Breast epithelium (tissue), 4 donors: Measurements from ENCODE around the gene CACNA2D2. TPM values are rescaled to one million over a fixed set of nuclear protein-coding genes. Genes with fewer than 3 reads are reported as not detected.

Experiments
- DNase-seq, 2 donors: peaks; one replicate each; pipeline ENCODE4 v3.0.0-alpha.2; 2019; ENCODE audit warnings: low spot score in 2 of 2
- H3K27ac ChIP-seq, 2 donors: fragments of 200-600 bp; sonication (generic) in 1 of 2; one replicate each; pipeline ENCODE4 v1.5.1; 2016 to 2019; ENCODE audit warnings: mild to moderate bottlenecking in 1 of 2
- H3K27me3 ChIP-seq, 2 donors: fragments of 200-600 bp; sonication (generic) in 1 of 2; one replicate each; pipeline versions ENCODE4 v1.5.1 to v1.6.0; 2017 to 2019; ENCODE audit warnings: control low read depth in 1 of 2, mild to moderate bottlenecking in 1 of 2
- H3K36me3 ChIP-seq: fragments of 200-600 bp; one replicate; pipeline ENCODE4 v1.5.1; 2019
- H3K4me1 ChIP-seq, 2 donors: fragments of 200-600 bp; sonication (generic); one replicate each; pipeline ENCODE4 v1.5.1; 2016 to 2019; ENCODE audit warnings: control low read depth in 1 of 2
- H3K4me3 ChIP-seq, 3 donors: fragments of 200-600 bp; sonication (generic); 1 replicate in 2 of 3; 2 replicates in 1 of 3; pipeline ENCODE4 v1.5.1; 2016 to 2019; ENCODE audit warnings: mild to moderate bottlenecking in 3 of 3, moderate library complexity in 2 of 3
- H3K9me3 ChIP-seq, 2 donors: fragments of 200-600 bp; sonication (generic) in 1 of 2; one replicate each; pipeline ENCODE4 v1.5.1; 2016 to 2019; ENCODE audit warnings: control low read depth in 1 of 2
- CTCF ChIP-seq, 3 donors: fragments of 450-650 bp; IDR thresholded peaks; one replicate each; pipeline ENCODE4 v1.5.1; 2016 to 2017; ENCODE audit warnings: antibody characterized with exemption in 3 of 3, mild to moderate bottlenecking in 3 of 3, moderate library complexity in 3 of 3
- POLR2A ChIP-seq: fragments of 450-650 bp; IDR thresholded peaks from one replicate; pipeline ENCODE4 v1.6.1; 2016; ENCODE audit warnings: antibody characterized with exemption, mild to moderate bottlenecking, moderate library complexity
- POLR2AphosphoS5 ChIP-seq, 3 donors: sonication (generic); formaldehyde crosslinking; IDR thresholded peaks; one replicate each; pipeline ENCODE4 v1.6.1; 2017; ENCODE audit warnings: antibody characterized with exemption in 3 of 3
- intact Hi-C: fragments of 100-400 bp; cut with DNase I; formaldehyde crosslinking; loops from one replicate; pipeline ENCODE4 v1.15.1; 2023; ENCODE audit warnings: low total_unique reads
- total RNA-seq, 3 donors: library from RNA; depleted of rRNA; stranded (reverse); fragments of >200 nt; gene quantifications; one replicate each; pipeline ENCODE4 v1.1.0, GENCODE V29; 2016

The CACNA2D2 gene
- total RNA-seq, 3 donors from 2014 or later, result 0.80 to 2.0 (median 1.5) TPM

GRCh38 chr3:50493623-50494022 lies 9.8 kb downstream of the CACNA2D2 start:
- Histone ChIP-seq H3K36me3 (no peaks in the 10 kb centered on the region), H3K9me3 (no peaks in the 10 kb centered on the region), H3K4me1 (no peaks in the 10 kb centered on the region), H3K4me3 (no peak overlapping the region), H3K27me3 (no peaks in the 10 kb centered on the region), H3K27ac (no peak overlapping the region)
- no peak for DNase-seq
- no peak for TF ChIP-seq CTCF (IDR thresholded peaks at IDR 0.05)
- TF ChIP-seq POLR2AphosphoS5 (IDR thresholded peaks at IDR 0.05), result no peak
- TF ChIP-seq POLR2A, result no peak
- intact Hi-C loops, result loop anchor here (5.0 kb wide), 1 partner anchor 611 kb away; no protein-coding TSS in a partner anchor

- no peak overlapping the region for H3K27ac ChIP-seq
- H3K36me3 ChIP-seq, result no peaks in the 10 kb centered on the region
- no peaks in the 10 kb centered on the region for H3K27me3 ChIP-seq
- no peak overlapping the region for H3K4me3 ChIP-seq
- TF ChIP-seq POLR2A (no peak), POLR2AphosphoS5 (IDR thresholded peaks at IDR 0.05) (no peak), CTCF (IDR thresholded peaks at IDR 0.05) (no peak)
- intact Hi-C loops, result loop anchor here (5.0 kb wide), 1 partner anchor 611 kb away; no protein-coding TSS in a partner anchor
- H3K4me1 ChIP-seq, result no peaks in the 10 kb centered on the region
- H3K9me3 ChIP-seq, result no peaks in the 10 kb centered on the region
- no peak for DNase-seq
Measured at GRCh38 chr3:50493086-50493485, 10.3 kb downstream of the CACNA2D2 start.

- H3K4me3 ChIP-seq, result no peak overlapping the region
- TF ChIP-seq POLR2A (no peak), CTCF (IDR thresholded peaks at IDR 0.05) (no peak), POLR2AphosphoS5 (IDR thresholded peaks at IDR 0.05) (no peak)
- H3K9me3 ChIP-seq, result no peaks in the 10 kb centered on the region
- H3K27me3 ChIP-seq, result no peaks in the 10 kb centered on the region
- DNase-seq, result no peak
- H3K36me3 ChIP-seq, result no peaks in the 10 kb centered on the region
- no peaks in the 10 kb centered on the region for H3K4me1 ChIP-seq
- intact Hi-C loops, result loop anchor here (5.0 kb wide), 1 partner anchor 609 kb away; no protein-coding TSS in a partner anchor
- no peak overlapping the region for H3K27ac ChIP-seq
Measured at GRCh38 chr3:50491023-50491422, 12.4 kb downstream of the CACNA2D2 start.

GRCh38 chr3:50490424-50490823 lies 13.0 kb downstream of the CACNA2D2 start:
- no peak for DNase-seq
- intact Hi-C loops, result loop anchor here (5.0 kb wide), 1 partner anchor 608 kb away; no protein-coding TSS in a partner anchor

GRCh38 chr3:50487181-50487580 lies 16.3 kb downstream of the CACNA2D2 start:
- Histone ChIP-seq H3K27me3 (no peaks in the 10 kb centered on the region), H3K4me3 (no peak overlapping the region), H3K4me1 (no peaks in the 10 kb centered on the region), H3K9me3 (no peaks in the 10 kb centered on the region), H3K27ac (no peak overlapping the region), H3K36me3 (no peaks in the 10 kb centered on the region)
- no peak for DNase-seq
- intact Hi-C loops, result no loop called here
- TF ChIP-seq POLR2A, result no peak
- TF ChIP-seq CTCF (IDR thresholded peaks at IDR 0.05), result no peak
- TF ChIP-seq POLR2AphosphoS5 (IDR thresholded peaks at IDR 0.05), result no peak

More at GRCh38 chr3:50490424-50490823, 13.0 kb downstream of the CACNA2D2 start:
- Histone ChIP-seq H3K4me3 (no peak overlapping the region), H3K27me3 (no peaks in the 10 kb centered on the region), H3K36me3 (no peaks in the 10 kb centered on the region), H3K4me1 (no peaks in the 10 kb centered on the region), H3K27ac (no peak overlapping the region), H3K9me3 (no peaks in the 10 kb centered on the region)
- TF ChIP-seq CTCF (IDR thresholded peaks at IDR 0.05) (no peak), POLR2A (no peak), POLR2AphosphoS5 (IDR thresholded peaks at IDR 0.05) (no peak)
